Endodermal cell (in vitro differentiated cells): ENCODE measurements around the gene SLC17A2. TPM values are rescaled to one million over a fixed set of nuclear protein-coding genes. Genes with fewer than 3 reads are reported as not detected.

ENCODE experiments used
- DNase-seq: peaks from one replicate; pipeline ENCODE4 v3.0.0-alpha.2; 2017
- H3K27ac ChIP-seq: 2 replicates; pipeline ENCODE4 v1.5.1; 2013; ENCODE audit warnings: mild to moderate bottlenecking, low read depth, low read length, moderate library complexity
- H3K27me3 ChIP-seq: 2 replicates; pipeline ENCODE4 v1.6.1; 2013; ENCODE audit warnings: mild to moderate bottlenecking, low read length, moderate library complexity; ENCODE audit not compliant: insufficient read depth, control insufficient read depth, poor library complexity, severe bottlenecking
- H3K36me3 ChIP-seq: 2 replicates; pipeline ENCODE4 v1.7.0; 2013; ENCODE audit warnings: mild to moderate bottlenecking, low read length, moderate library complexity; ENCODE audit not compliant: control insufficient read depth, insufficient read depth
- H3K4me1 ChIP-seq: one replicate; pipeline ENCODE4 v1.7.0; 2013; ENCODE audit warnings: low read length; ENCODE audit not compliant: control insufficient read depth, insufficient read depth
- H3K4me3 ChIP-seq: 2 replicates; pipeline ENCODE4 v1.5.1; 2013; ENCODE audit warnings: mild to moderate bottlenecking, low read length, moderate library complexity
- H3K9ac ChIP-seq: 2 replicates; pipeline ENCODE4 v1.6.1; 2013; ENCODE audit warnings: mild to moderate bottlenecking, low read length, moderate library complexity; ENCODE audit not compliant: poor library complexity, severe bottlenecking; ENCODE audit errors: extremely low read depth
- H3K9me3 ChIP-seq: 2 replicates; pipeline ENCODE4 v1.6.1; 2013; ENCODE audit warnings: mild to moderate bottlenecking, low read length, moderate library complexity; ENCODE audit not compliant: control insufficient read depth
- H3K27ac Mint-ChIP-seq: 2 replicates; pipeline ENCODE4 v1.8.0; 2020; ENCODE audit warnings: mixed read lengths
- H3K27me3 Mint-ChIP-seq: 2 replicates; pipeline ENCODE4 v1.8.0; 2021; ENCODE audit warnings: mild to moderate bottlenecking, mixed read lengths; ENCODE audit not compliant: insufficient read depth
- H3K36me3 Mint-ChIP-seq: 2 replicates; pipeline ENCODE4 v1.8.0; 2020; ENCODE audit warnings: low read depth, mixed read lengths
- H3K4me1 Mint-ChIP-seq: 2 replicates; pipeline ENCODE4 v1.8.0; 2020; ENCODE audit warnings: mixed read lengths
- H3K4me3 Mint-ChIP-seq: 2 replicates; pipeline ENCODE4 v1.8.0; 2020; ENCODE audit warnings: mild to moderate bottlenecking, moderate library complexity, mixed read lengths
- H3K9me3 Mint-ChIP-seq: 2 replicates; pipeline ENCODE4 v1.8.0; 2020; ENCODE audit warnings: mild to moderate bottlenecking, mixed read lengths
- WGBS, 2 experiments: methylation state at CpG; one replicate each; pipeline versions ENCODE4 v1.1.5 to v1.1.7; 2013; ENCODE audit warnings: missing lambda C conversion rate in 2 of 2, mixed read lengths in 1 of 2; ENCODE audit not compliant: insufficient coverage in 1 of 2, insufficient read length in 1 of 2; 5-methylcytosine and 5-hydroxymethylcytosine counted together
- total RNA-seq, 2 donors: library from RNA; stranded (reverse); fragmentation: NEBNext Ultra II Directional in 1 of 2; extraction: Animal tissue kit (Norgen Biotek cat#: 25700) in 1 of 2; gene quantifications; 2 replicates in 1 of 2; 3 replicates in 1 of 2; pipeline ENCODE4 v1.2.1, GENCODE V29; 2021
- TF ChIP-seq, protein P1 (sequence below): fragments of 200-600 bp; sonication (generic); conservative IDR thresholded peaks from 2 replicates; pipeline ENCODE4 v1.5.0; 2021; ENCODE audit warnings: antibody characterized with exemption, mild to moderate bottlenecking

The SLC17A2 gene
- total RNA-seq, 2 donors from 2014 or later, result not detected

DNA sequence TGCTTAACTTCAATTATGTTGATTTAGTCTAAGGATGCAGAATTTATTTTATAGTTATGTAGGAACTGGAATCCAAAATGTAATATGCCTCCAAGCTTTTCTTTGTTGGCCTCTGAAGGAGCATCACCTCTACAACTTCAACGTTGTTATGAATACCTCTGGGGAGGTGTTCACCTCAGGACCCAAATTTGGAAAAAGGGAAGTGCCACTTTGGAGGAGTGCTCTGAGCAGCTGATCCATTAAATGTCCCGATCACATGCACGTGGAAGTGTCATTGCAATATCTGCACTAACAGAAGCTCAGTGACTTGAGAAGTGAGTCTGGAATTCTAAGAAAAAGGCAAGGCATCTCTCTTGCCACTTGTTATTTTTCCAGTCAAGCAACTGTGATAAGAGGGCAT lies 34.2 kb downstream of the SLC17A2 start:
- no peak overlapping the region for H3K9ac ChIP-seq
- no peaks in the 10 kb centered on the region for H3K4me1 ChIP-seq
- no peak overlapping the region for H3K27ac Mint-ChIP-seq
- no peak overlapping the region for H3K27ac ChIP-seq
- H3K9me3 ChIP-seq, result no peaks in the 10 kb centered on the region
- TF ChIP-seq, protein P1, sequence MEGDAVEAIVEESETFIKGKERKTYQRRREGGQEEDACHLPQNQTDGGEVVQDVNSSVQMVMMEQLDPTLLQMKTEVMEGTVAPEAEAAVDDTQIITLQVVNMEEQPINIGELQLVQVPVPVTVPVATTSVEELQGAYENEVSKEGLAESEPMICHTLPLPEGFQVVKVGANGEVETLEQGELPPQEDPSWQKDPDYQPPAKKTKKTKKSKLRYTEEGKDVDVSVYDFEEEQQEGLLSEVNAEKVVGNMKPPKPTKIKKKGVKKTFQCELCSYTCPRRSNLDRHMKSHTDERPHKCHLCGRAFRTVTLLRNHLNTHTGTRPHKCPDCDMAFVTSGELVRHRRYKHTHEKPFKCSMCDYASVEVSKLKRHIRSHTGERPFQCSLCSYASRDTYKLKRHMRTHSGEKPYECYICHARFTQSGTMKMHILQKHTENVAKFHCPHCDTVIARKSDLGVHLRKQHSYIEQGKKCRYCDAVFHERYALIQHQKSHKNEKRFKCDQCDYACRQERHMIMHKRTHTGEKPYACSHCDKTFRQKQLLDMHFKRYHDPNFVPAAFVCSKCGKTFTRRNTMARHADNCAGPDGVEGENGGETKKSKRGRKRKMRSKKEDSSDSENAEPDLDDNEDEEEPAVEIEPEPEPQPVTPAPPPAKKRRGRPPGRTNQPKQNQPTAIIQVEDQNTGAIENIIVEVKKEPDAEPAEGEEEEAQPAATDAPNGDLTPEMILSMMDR, result no peak
- H3K36me3 Mint-ChIP-seq, result no peaks in the 10 kb centered on the region
- no peaks in the 10 kb centered on the region for H3K36me3 ChIP-seq
- H3K4me1 Mint-ChIP-seq, result peaks cover 15% of the 10 kb centered on the region
- 94 to 96% methylated on average over 2 to 3 of the region's 3 CpGs for WGBS, 2 experiments
- no peaks in the 10 kb centered on the region for H3K27me3 ChIP-seq
- no peak overlapping the region for H3K4me3 Mint-ChIP-seq
- no peak overlapping the region for H3K4me3 ChIP-seq
- no peaks in the 10 kb centered on the region for H3K9me3 Mint-ChIP-seq
- no peaks in the 10 kb centered on the region for H3K27me3 Mint-ChIP-seq
- no peak for DNase-seq

DNA sequence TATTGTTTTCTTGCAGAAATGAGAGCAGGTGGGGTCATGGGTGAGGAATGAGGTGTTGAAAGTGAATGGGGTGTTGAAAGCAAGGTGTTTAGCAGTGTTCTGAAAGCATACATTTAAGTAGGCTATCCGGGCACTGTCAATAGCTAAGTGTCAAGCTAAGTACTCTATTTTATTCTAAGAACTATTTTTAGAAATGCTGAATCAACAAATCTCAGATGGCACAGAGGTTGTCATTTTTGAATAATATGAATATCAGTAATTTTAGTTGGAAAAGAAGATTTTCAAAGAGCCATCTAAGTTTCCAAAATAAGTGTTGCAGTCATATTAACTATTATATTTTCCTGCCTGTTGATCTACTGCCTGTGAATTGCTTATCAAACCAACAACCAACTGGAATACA lies 34.7 kb downstream of the SLC17A2 start:
- DNase-seq, result no peak
- Histone ChIP-seq H3K27me3 (no peaks in the 10 kb centered on the region), H3K9ac (no peak overlapping the region), H3K27ac (no peak overlapping the region), H3K36me3 (no peaks in the 10 kb centered on the region), H3K9me3 (no peaks in the 10 kb centered on the region), H3K4me3 (no peak overlapping the region), H3K4me1 (no peaks in the 10 kb centered on the region)
- no peaks in the 10 kb centered on the region for H3K27me3 Mint-ChIP-seq
- no peaks in the 10 kb centered on the region for H3K9me3 Mint-ChIP-seq
- H3K36me3 Mint-ChIP-seq, result no peaks in the 10 kb centered on the region
- H3K4me3 Mint-ChIP-seq, result no peak overlapping the region
- H3K4me1 Mint-ChIP-seq, result peaks cover 15% of the 10 kb centered on the region
- WGBS, 2 experiments, result 100% methylated on average over 1 of the region's 1 CpG; no CpG with 5 or more reads in 1 of the 2 experiments
- TF ChIP-seq, protein P1, result no peak
- no peak overlapping the region for H3K27ac Mint-ChIP-seq

DNA sequence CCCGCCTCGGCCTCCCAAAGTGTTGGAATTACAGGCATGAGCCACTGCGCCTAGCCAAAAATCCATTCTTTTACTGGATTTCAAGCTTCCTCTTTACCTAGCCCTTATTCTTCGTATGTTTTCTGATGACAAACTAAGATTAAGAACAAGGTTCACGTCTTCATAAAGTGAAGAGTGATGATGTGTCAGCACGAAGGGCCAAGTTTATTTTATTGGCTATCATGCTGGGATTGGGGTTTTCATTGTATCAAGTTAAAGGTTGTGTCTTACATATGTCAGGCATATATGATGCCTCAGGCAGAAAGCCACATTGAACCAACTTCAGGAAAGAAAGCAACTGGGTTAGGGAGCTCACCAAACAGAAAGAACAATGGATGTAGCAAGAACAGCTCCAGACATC lies 36.7 kb downstream of the SLC17A2 start:
- 94 to 97% methylated on average over 3 to 6 of the region's 6 CpGs for WGBS, 2 experiments
- Mint-ChIP-seq H3K36me3 (no peaks in the 10 kb centered on the region), H3K4me3 (no peak overlapping the region), H3K9me3 (no peaks in the 10 kb centered on the region), H3K27me3 (no peaks in the 10 kb centered on the region), H3K27ac (no peak overlapping the region), H3K4me1 (peaks cover under 1% of the 10 kb centered on the region)
- no peak overlapping the region for H3K27ac ChIP-seq
- no peaks in the 10 kb centered on the region for H3K4me1 ChIP-seq
- H3K36me3 ChIP-seq, result no peaks in the 10 kb centered on the region
- no peak for DNase-seq
- TF ChIP-seq, protein P1, result no peak
- no peak overlapping the region for H3K9ac ChIP-seq
- no peaks in the 10 kb centered on the region for H3K9me3 ChIP-seq
- H3K4me3 ChIP-seq, result no peak overlapping the region
- H3K27me3 ChIP-seq, result no peaks in the 10 kb centered on the region
